IMR-90 (cell line): ENCODE results near the gene CEP68. TPM values are rescaled to one million over a fixed set of nuclear protein-coding genes. Genes with fewer than 3 reads are reported as not detected.

Source experiments
- ATAC-seq: fragments of 200-7000 bp; cut with Tn5 transposase; 2 replicates; pipeline ENCODE4 v1.9.1; 2020; ENCODE audit warnings: low read depth, mild to moderate bottlenecking, moderate library complexity
- BruUV-seq: library from RNA; stranded (reverse); fragments of 400-500 nt; replicated peaks from 2 replicates; lab custom pipeline; 2021; lab: Mats Ljungman, UMichigan
- CTCF ChIA-PET: fragments of 300-600 bp; formaldehyde crosslinking; extraction: SDS; loops from one replicate; lab custom pipeline; 2021; ENCODE audit warnings: antibody characterized with exemption; lab: Yijun Ruan, JAX
- POLR2A ChIA-PET: fragments of 300-600 bp; sonication (Branson Sonifier 250); formaldehyde crosslinking; loops from one replicate; lab custom pipeline; 2022; ENCODE audit warnings: antibody characterized with exemption; ENCODE audit not compliant: unreplicated experiment; lab: Charles Lee
- DNase-seq: peaks from one replicate; pipeline ENCODE4 v3.0.0; 2013
- H2AFZ ChIP-seq: replicated peaks from 2 replicates; pipeline ENCODE3; 2013; ENCODE audit warnings: low read length, mild to moderate bottlenecking; ENCODE audit not compliant: poor library complexity
- H2AK5ac ChIP-seq: 2 replicates; pipeline ENCODE4 v1.6.1; 2013; ENCODE audit warnings: low read depth, low read length, inconsistent platforms
- H2AK9ac ChIP-seq: replicated peaks from 2 replicates; pipeline ENCODE3; 2013; ENCODE audit warnings: mild to moderate bottlenecking, low read depth, low read length, moderate library complexity; ENCODE audit not compliant: poor library complexity
- H2BK120ac ChIP-seq: 2 replicates; pipeline ENCODE4 v1.6.1; 2013; ENCODE audit warnings: low read depth, low read length, inconsistent platforms
- H2BK15ac ChIP-seq: 3 replicates; pipeline ENCODE4 v1.6.1; 2013; ENCODE audit warnings: low read depth, low read length, inconsistent platforms
- H2BK20ac ChIP-seq: 2 replicates; pipeline ENCODE4 v1.6.1; 2013; ENCODE audit warnings: low read depth, mild to moderate bottlenecking, inconsistent platforms, low read length, moderate library complexity
- H2BK5ac ChIP-seq: 2 replicates; pipeline ENCODE4 v1.6.1; 2013; ENCODE audit warnings: mild to moderate bottlenecking, low read depth, low read length, inconsistent platforms; ENCODE audit not compliant: poor library complexity, severe bottlenecking
- H3K14ac ChIP-seq: replicated peaks from 2 replicates; pipeline ENCODE4 v1.6.1; 2013; ENCODE audit warnings: low read depth, low read length, inconsistent platforms
- H3K18ac ChIP-seq: 2 replicates; pipeline ENCODE4 v1.6.1; 2013; ENCODE audit warnings: low read depth, low read length, control low read depth
- H3K23ac ChIP-seq: 2 replicates; pipeline ENCODE4 v1.6.1; 2013; ENCODE audit warnings: low read depth, low read length, inconsistent platforms
- H3K27ac ChIP-seq: 2 replicates; pipeline ENCODE4 v1.5.1; 2013; ENCODE audit warnings: mild to moderate bottlenecking, control low read depth, low read length; ENCODE audit not compliant: insufficient read depth
- H3K27me3 ChIP-seq: 2 replicates; pipeline ENCODE4 v1.6.1; 2013; ENCODE audit warnings: low read length; ENCODE audit not compliant: control insufficient read depth, insufficient read depth
- H3K36me3 ChIP-seq: 2 replicates; pipeline ENCODE4 v1.6.1; 2013; ENCODE audit warnings: low read length, mixed read lengths; ENCODE audit not compliant: control insufficient read depth, insufficient read depth
- H3K4ac ChIP-seq: 2 replicates; pipeline ENCODE4 v1.6.1; 2013; ENCODE audit warnings: low read depth, low read length, inconsistent platforms
- H3K4me1 ChIP-seq: 2 replicates; pipeline ENCODE4 v1.6.1; 2013; ENCODE audit warnings: low read length, mixed read lengths; ENCODE audit not compliant: control insufficient read depth, insufficient read depth
- H3K4me2 ChIP-seq: 2 replicates; pipeline ENCODE4 v1.6.1; 2013; ENCODE audit warnings: low read depth, mild to moderate bottlenecking, control low read depth, low read length, moderate library complexity
- H3K4me3 ChIP-seq: 2 replicates; pipeline ENCODE4 v1.5.1; 2013; ENCODE audit warnings: low read depth, mild to moderate bottlenecking, control low read depth, low read length, moderate library complexity; ENCODE audit not compliant: insufficient read depth
- H3K56ac ChIP-seq: 2 replicates; pipeline ENCODE4 v1.6.1; 2013; ENCODE audit warnings: low read length, inconsistent platforms; ENCODE audit not compliant: insufficient read depth; ENCODE audit errors: extremely low read depth
- H3K79me1 ChIP-seq, 2 experiments: 2 replicates each; pipeline ENCODE4 v1.6.1; 2013; ENCODE audit warnings: low read length in 2 of 2, inconsistent platforms in 1 of 2, low read depth in 1 of 2
- H3K9ac ChIP-seq: 2 replicates; pipeline ENCODE4 v1.6.1; 2013; ENCODE audit warnings: low read depth, low read length, control low read depth
- H3K9me1 ChIP-seq: 2 replicates; pipeline ENCODE4 v1.6.1; 2013; ENCODE audit warnings: low read length, inconsistent platforms; ENCODE audit not compliant: insufficient read depth
- H3K9me3 ChIP-seq: 2 replicates; pipeline ENCODE4 v1.6.1; 2013; ENCODE audit warnings: low read length; ENCODE audit not compliant: control insufficient read depth, insufficient read depth
- H4K20me1 ChIP-seq: 2 replicates; pipeline ENCODE4 v1.6.1; 2013; ENCODE audit warnings: low read length, inconsistent platforms; ENCODE audit not compliant: insufficient read depth
- H4K5ac ChIP-seq: 2 replicates; pipeline ENCODE4 v1.6.1; 2013; ENCODE audit warnings: mild to moderate bottlenecking, low read depth, low read length, control low read depth
- H4K8ac ChIP-seq, 2 experiments: 2 replicates each; pipeline ENCODE4 v1.6.1; 2013; ENCODE audit warnings: low read depth in 2 of 2, low read length in 2 of 2, control low read depth in 1 of 2, inconsistent platforms in 1 of 2
- H4K91ac ChIP-seq: 2 replicates; pipeline ENCODE4 v1.6.1; 2013; ENCODE audit warnings: low read depth, low read length, inconsistent platforms; ENCODE audit not compliant: insufficient read depth
- CHD1 ChIP-seq: IDR thresholded peaks from 2 replicates; pipeline ENCODE4 v1.6.1; 2012; ENCODE audit warnings: low read depth, low read length, improper control_type of control experiment
- MXI1 ChIP-seq: IDR thresholded peaks from 2 replicates; pipeline ENCODE4 v1.6.1; 2012; ENCODE audit warnings: low read depth, mild to moderate bottlenecking, low read length, moderate library complexity, borderline replicate concordance
- WGBS, 2 experiments: methylation state at CpG; one replicate each; pipeline versions ENCODE4 v1.1.5 to v1.1.7; 2013; ENCODE audit warnings: missing lambda C conversion rate in 2 of 2; ENCODE audit not compliant: insufficient read length in 1 of 2; ENCODE audit errors: extremely low coverage in 2 of 2; 5-methylcytosine and 5-hydroxymethylcytosine counted together
- dilution Hi-C: fragments of 300-500 bp; cut with HindIII; formaldehyde crosslinking; loops from one replicate; pipeline ENCODE4 v1.14.3; 2018; ENCODE audit warnings: low sequenced_read_pairs; ENCODE audit not compliant: unreplicated experiment
- in situ Hi-C: fragments of 300-500 bp; cut with MboI; formaldehyde crosslinking; loops from 3 replicates; pipeline ENCODE4 v1.14.3; 2019; ENCODE audit warnings: low sequenced_read_pairs, inconsistent platforms, mixed read lengths
- intact Hi-C: fragments of 100-400 bp; cut with micrococcal nuclease; formaldehyde crosslinking; loops from 2 replicates; pipeline ENCODE4 v1.10.0; 2022
- polyA plus RNA-seq, 3 experiments: library from polyadenylated mRNA; depleted of rRNA; stranded (reverse); fragments of >200 nt; gene quantifications; 2 replicates each; pipeline ENCODE4 v1.2.3, GENCODE V29; 2012; ENCODE audit warnings: low replicate concordance in 1 of 3
- total RNA-seq: library from RNA; depleted of rRNA; stranded (reverse); fragments of >200 nt; gene quantifications from 2 replicates; pipeline ENCODE4 v1.2.3, GENCODE V29; 2012
- TF ChIP-seq, protein P1 (sequence below): fragments of 150-350 bp; IDR thresholded peaks from 2 replicates; pipeline ENCODE4 v1.6.1; 2017; ENCODE audit warnings: mild to moderate bottlenecking, antibody characterized with exemption, low read length, low read depth

The CEP68 gene
- total and polyA plus RNA-seq, 2 of the 4 experiments (the other 2 are of a cell fraction), result 5.5 to 5.6 TPM

DNA sequence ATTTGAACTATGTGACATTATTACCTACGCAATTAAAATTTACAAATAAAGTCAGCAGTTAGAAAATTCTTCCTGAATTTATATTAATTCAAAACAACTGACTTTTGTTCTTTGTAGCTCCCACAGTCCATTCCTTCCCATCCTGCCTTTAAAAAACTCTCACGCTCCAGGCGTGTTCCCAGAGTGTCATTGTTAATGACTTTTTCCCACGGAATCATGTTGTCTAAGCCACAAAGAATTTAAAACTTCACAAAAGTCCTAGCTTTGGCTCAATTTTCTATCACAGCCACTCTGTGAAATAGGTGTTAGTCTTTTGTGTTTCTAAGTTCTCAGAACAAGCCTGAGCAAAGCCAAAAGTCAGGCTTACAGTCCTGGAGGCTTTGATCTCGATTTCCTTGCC lies 40.5 kb upstream of the CEP68 start:
- in situ Hi-C loops, result no loop called here

More for the DNA sequence above, 40.5 kb upstream of the CEP68 start:
- intact Hi-C loops (no loop called here), dilution Hi-C loops (no loop called here)
- no peak overlapping the region for H4K5ac ChIP-seq
- no peaks in the 10 kb centered on the region for H3K9me1 ChIP-seq
- ChIA-PET POLR2A (no interaction called here), CTCF (no interaction called here)
- H3K4ac ChIP-seq, result no peak overlapping the region
- ATAC-seq (no peak), DNase-seq (no peak)
- H2AK5ac ChIP-seq, result no peak overlapping the region
- no peak overlapping the region for H2AK9ac ChIP-seq
- H4K20me1 ChIP-seq, result no peaks in the 10 kb centered on the region
- TF ChIP-seq MXI1 (no peak), CHD1 (no peak)
- TF ChIP-seq, protein P1, sequence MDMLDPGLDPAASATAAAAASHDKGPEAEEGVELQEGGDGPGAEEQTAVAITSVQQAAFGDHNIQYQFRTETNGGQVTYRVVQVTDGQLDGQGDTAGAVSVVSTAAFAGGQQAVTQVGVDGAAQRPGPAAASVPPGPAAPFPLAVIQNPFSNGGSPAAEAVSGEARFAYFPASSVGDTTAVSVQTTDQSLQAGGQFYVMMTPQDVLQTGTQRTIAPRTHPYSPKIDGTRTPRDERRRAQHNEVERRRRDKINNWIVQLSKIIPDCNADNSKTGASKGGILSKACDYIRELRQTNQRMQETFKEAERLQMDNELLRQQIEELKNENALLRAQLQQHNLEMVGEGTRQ, result no peak
- no peak overlapping the region for H2AFZ ChIP-seq
- H3K14ac ChIP-seq, result no peak overlapping the region
- no TSS peak for BruUV-seq
- no CpG with 5 or more reads among the region's 5 CpGs for WGBS, 2 experiments
- H2BK120ac ChIP-seq, result no peak overlapping the region
- no peaks in the 10 kb centered on the region for H3K4me1 ChIP-seq
- H3K27ac ChIP-seq, result no peak overlapping the region
- H3K36me3 ChIP-seq, result peaks cover 33% of the 10 kb centered on the region
- H3K23ac ChIP-seq, result no peak overlapping the region
- H4K8ac ChIP-seq, result no peak overlapping the region
- no peak overlapping the region for H3K18ac ChIP-seq
- H2BK20ac ChIP-seq, result no peak overlapping the region
- no peak overlapping the region for H2BK5ac ChIP-seq
- H4K91ac ChIP-seq, result no peak overlapping the region
- H3K9ac ChIP-seq, result no peak overlapping the region
- H3K9me3 ChIP-seq, result no peaks in the 10 kb centered on the region
- no peaks in the 10 kb centered on the region for H3K79me1 ChIP-seq
- H3K4me2 ChIP-seq, result no peak overlapping the region
- H2BK15ac ChIP-seq, result no peak overlapping the region
- H3K27me3 ChIP-seq, result no peaks in the 10 kb centered on the region
- H3K4me3 ChIP-seq, result no peak overlapping the region
- no peak overlapping the region for H3K56ac ChIP-seq
